Nephron (organoid): ENCODE measurements around the gene PGM5.
A peak's percentile ranks its signal among the peaks of the same experiment; 100 is the strongest.

Experiments
- H3K27ac Mint-ChIP-seq, 3 experiments: 2 replicates each; pipeline ENCODE4 v1.8.0; 2020; ENCODE audit warnings: mixed read lengths in 3 of 3, mild to moderate bottlenecking in 2 of 3, moderate library complexity in 1 of 3
- H3K27me3 Mint-ChIP-seq: 2 replicates; pipeline ENCODE4 v1.8.0; 2021; ENCODE audit warnings: low read depth, mild to moderate bottlenecking, moderate library complexity, mixed read lengths
- H3K36me3 Mint-ChIP-seq: 2 replicates; pipeline ENCODE4 v1.8.0; 2020; ENCODE audit warnings: low read depth, mixed read lengths
- H3K4me1 Mint-ChIP-seq: 2 replicates; pipeline ENCODE4 v1.8.0; 2020; ENCODE audit warnings: mixed read lengths
- H3K4me3 Mint-ChIP-seq, 3 experiments: 2 replicates each; pipeline ENCODE4 v1.8.0; 2020; ENCODE audit warnings: mild to moderate bottlenecking in 3 of 3, mixed read lengths in 3 of 3, moderate library complexity in 2 of 3
- H3K9me3 Mint-ChIP-seq: 2 replicates; pipeline ENCODE4 v1.8.0; 2020; ENCODE audit warnings: mixed read lengths
- CTCF ChIP-seq, 3 experiments: fragments of 200-600 bp; sonication (generic); IDR thresholded peaks; one replicate each; pipeline ENCODE4 v1.5.0; 2021; ENCODE audit warnings: antibody characterized with exemption in 3 of 3; ENCODE audit not compliant: unreplicated experiment in 3 of 3

Gene PGM5

DNA sequence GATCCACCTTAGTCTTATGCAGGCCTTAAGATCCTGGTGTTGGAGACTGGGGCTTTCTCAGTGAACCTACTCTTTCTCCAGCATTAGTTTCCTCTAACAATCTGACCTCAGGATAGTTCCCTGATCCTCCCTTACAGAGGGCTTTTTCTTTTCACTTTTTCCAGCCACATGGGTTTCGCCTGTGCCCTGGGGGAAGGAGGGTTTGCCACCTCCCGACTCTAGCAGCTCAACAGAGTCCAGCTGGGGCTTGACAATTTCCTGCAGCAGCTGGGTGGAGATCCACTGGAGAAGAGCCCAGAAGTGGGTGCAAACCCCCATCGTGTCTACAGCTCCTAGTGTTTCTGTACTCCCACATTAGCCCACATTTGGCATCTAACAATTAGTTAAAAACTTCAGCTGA, 191.8 kb downstream of the PGM5 start:
- Mint-ChIP-seq H3K4me1 (peaks cover 21% of the 10 kb centered on the region), H3K4me3 (no peak overlapping the region), H3K27ac (peak overlapping the region in 1 of 3 experiments; percentile 72), H3K9me3 (no peaks in the 10 kb centered on the region), H3K36me3 (no peaks in the 10 kb centered on the region), H3K27me3 (peaks cover 17% of the 10 kb centered on the region)
- no peak for TF ChIP-seq CTCF (IDR thresholded peaks at IDR 0.05; ENCODE audit: unreplicated experiment in 3 of 3)

DNA sequence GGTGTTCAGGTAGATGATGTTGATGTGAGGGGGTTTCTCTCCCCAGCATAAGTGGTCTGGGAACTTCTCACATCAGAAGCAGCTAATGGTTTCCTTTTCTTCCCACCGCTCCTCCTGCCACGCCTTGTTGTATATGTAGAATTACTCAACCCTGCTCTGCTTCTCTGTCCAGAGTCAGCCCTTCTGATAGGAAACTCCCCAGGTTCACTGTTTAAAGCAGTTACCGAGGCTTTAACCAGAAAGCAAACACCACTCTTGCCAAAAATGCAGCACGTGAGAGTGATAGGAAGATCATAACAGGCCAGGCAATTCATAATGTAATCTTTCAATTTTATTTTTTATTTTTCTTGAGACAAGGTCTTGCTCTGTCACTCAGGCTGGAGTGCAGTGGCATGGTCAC, 194.8 kb downstream of the PGM5 start:
- Mint-ChIP-seq H3K27me3 (peaks cover 5% of the 10 kb centered on the region), H3K4me1 (peaks cover 21% of the 10 kb centered on the region), H3K36me3 (no peaks in the 10 kb centered on the region), H3K4me3 (no peak overlapping the region), H3K27ac (peak overlapping the region in 1 of 3 experiments; percentile 33), H3K9me3 (no peaks in the 10 kb centered on the region)
- TF ChIP-seq CTCF (IDR thresholded peaks at IDR 0.05; ENCODE audit: unreplicated experiment in 3 of 3) = no peak

DNA sequence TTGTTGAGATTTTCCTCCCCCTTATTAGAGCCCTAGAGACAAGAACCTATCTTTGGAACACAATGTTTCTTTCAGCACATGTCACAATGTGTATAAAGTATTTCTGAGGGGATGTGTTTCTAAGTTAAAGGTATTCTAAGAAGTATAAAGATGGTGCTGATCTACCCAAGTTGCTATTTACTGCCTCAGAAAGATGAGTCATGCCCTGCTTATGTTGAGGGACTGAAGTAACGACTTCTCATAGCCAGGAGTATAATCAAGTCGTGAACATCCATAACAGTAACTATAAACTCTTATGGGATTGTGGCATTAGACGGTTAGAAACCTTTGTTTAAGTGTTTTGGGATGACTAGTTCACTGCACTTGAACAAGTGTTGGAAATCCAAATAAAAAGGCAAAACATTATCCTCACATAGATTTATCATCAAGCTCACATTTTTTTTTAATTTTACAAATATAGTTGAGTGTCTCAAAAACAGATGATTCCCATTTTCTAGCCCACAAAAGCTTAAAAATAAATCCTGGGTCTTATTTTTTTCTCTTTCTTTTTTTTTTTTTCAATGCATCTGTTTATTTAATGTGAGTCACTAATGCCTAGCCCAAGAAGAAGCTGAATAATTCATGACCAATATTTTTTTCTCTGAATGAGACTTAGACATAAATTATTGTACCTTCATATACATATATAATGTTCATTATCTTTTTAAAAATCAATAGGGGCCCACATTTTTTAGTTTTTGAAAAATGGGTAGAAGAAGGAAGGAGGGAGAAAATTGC, 196.5 kb downstream of the PGM5 start:
- H3K36me3 Mint-ChIP-seq = no peaks in the 10 kb centered on the region
- peak overlapping the region in 1 of 3 experiments; percentile 18 for H3K27ac Mint-ChIP-seq
- no peak for TF ChIP-seq CTCF (IDR thresholded peaks at IDR 0.05; ENCODE audit: unreplicated experiment in 3 of 3)
- peaks cover under 1% of the 10 kb centered on the region for H3K27me3 Mint-ChIP-seq
- no peaks in the 10 kb centered on the region for H3K9me3 Mint-ChIP-seq
- peaks cover 15% of the 10 kb centered on the region for H3K4me1 Mint-ChIP-seq
- no peak overlapping the region for H3K4me3 Mint-ChIP-seq

- Mint-ChIP-seq H3K4me1 (peaks cover 19% of the 10 kb centered on the region), H3K27ac (peak overlapping the region in 1 of 3 experiments; percentile 66), H3K9me3 (no peaks in the 10 kb centered on the region), H3K36me3 (no peaks in the 10 kb centered on the region), H3K4me3 (no peak overlapping the region), H3K27me3 (peaks cover 5% of the 10 kb centered on the region)
- no peak for TF ChIP-seq CTCF (IDR thresholded peaks at IDR 0.05; ENCODE audit: unreplicated experiment in 3 of 3)
Observed at GRCh38 chr9:68555437-68556150, 199.2 kb downstream of the PGM5 start.

GRCh38 chr9:68558545-68558944, 202.1 kb downstream of the PGM5 start:
- Mint-ChIP-seq H3K36me3 (no peaks in the 10 kb centered on the region), H3K27ac (peak overlapping the region; percentile 9 to 64 (median 17)), H3K9me3 (no peaks in the 10 kb centered on the region), H3K4me3 (no peak overlapping the region), H3K27me3 (peaks cover 19% of the 10 kb centered on the region), H3K4me1 (peaks cover 17% of the 10 kb centered on the region)
- no peak for TF ChIP-seq CTCF (IDR thresholded peaks at IDR 0.05; ENCODE audit: unreplicated experiment in 3 of 3)
